ENCODE results near the gene DPT. TPM values are rescaled to one million over a fixed set of nuclear protein-coding genes. Genes with fewer than 3 reads are reported as not detected.

Gene DPT
- polyA plus RNA-seq, 1 donor (not counting 4 experiments of a cell fraction or from before 2014, with no cell fraction given), result not detected

- Histone ChIP-seq H3K4me2 (ENCODE audit: control insufficient read depth, extremely low read depth, insufficient read depth, low read depth, low read length) (no peak overlapping the region), H3K27me3 (ENCODE audit: control insufficient read depth, extremely low read depth, insufficient read depth, low read length) (no peaks in the 10 kb centered on the region), H2AFZ (ENCODE audit: control insufficient read depth, low read length) (no peak overlapping the region), H4K20me1 (ENCODE audit: control insufficient read depth, extremely low read depth, insufficient read depth, low read length) (no peaks in the 10 kb centered on the region), H3K27ac (ENCODE audit: control insufficient read depth, insufficient read depth, low read length) (no peak overlapping the region), H3K79me2 (ENCODE audit: control insufficient read depth, insufficient read depth, low read length) (no peaks in the 10 kb centered on the region), H3K4me3 (ENCODE audit: control insufficient read depth in 2 of 3, extremely low read depth in 1 of 3, insufficient read depth in 2 of 3, low read depth in 1 of 3, low read length in 3 of 3) (no peak overlapping the region), H3K9ac (ENCODE audit: control insufficient read depth, extremely low read depth, insufficient read depth, low read length) (no peak overlapping the region), H3K9me1 (ENCODE audit: control insufficient read depth, extremely low read depth, insufficient read depth, low read length) (no peaks in the 10 kb centered on the region), H3K9me3 (ENCODE audit: control insufficient read depth, low read depth, low read length) (no peaks in the 10 kb centered on the region), H3K4me1 (ENCODE audit: control insufficient read depth, extremely low read depth, insufficient read depth, low read length) (no peaks in the 10 kb centered on the region), H3K36me3 (ENCODE audit: control insufficient read depth in 2 of 2, extremely low read depth in 1 of 2, insufficient read depth in 2 of 2, low read length in 2 of 2) (no peaks in the 10 kb centered on the region)
- dilution Hi-C loops (cut with MboI; ENCODE audit: extremely low pct_ligation_motif_present, low sequenced_read_pairs), result no loop called here
- no peak for DNase-seq (ENCODE audit: low read depth, low spot score)
- TF ChIP-seq CTCF (optimal IDR thresholded peaks at IDR 0.05 in 1 of 3, IDR thresholded peaks at IDR 0.05 in 1 of 3, conservative IDR thresholded peaks at IDR 0.05 in 1 of 3; ENCODE audit: extremely low read depth in 1 of 3, insufficient read depth in 2 of 3, low read length in 3 of 3) (no peak), EZH2 (IDR thresholded peaks at IDR 0.05; ENCODE audit: low read length) (no peak)
- no peak for FAIRE-seq
Measured at GRCh38 chr1:168733241-168733640, 4.2 kb upstream of the DPT start.

- Histone ChIP-seq H3K9me3 (ENCODE audit: control insufficient read depth, low read depth, low read length) (no peaks in the 10 kb centered on the region), H3K36me3 (ENCODE audit: control insufficient read depth in 2 of 2, extremely low read depth in 1 of 2, insufficient read depth in 2 of 2, low read length in 2 of 2) (no peaks in the 10 kb centered on the region), H3K9ac (ENCODE audit: control insufficient read depth, extremely low read depth, insufficient read depth, low read length) (no peak overlapping the region), H4K20me1 (ENCODE audit: control insufficient read depth, extremely low read depth, insufficient read depth, low read length) (no peaks in the 10 kb centered on the region), H2AFZ (ENCODE audit: control insufficient read depth, low read length) (no peak overlapping the region), H3K4me2 (ENCODE audit: control insufficient read depth, extremely low read depth, insufficient read depth, low read depth, low read length) (no peak overlapping the region), H3K79me2 (ENCODE audit: control insufficient read depth, insufficient read depth, low read length) (no peaks in the 10 kb centered on the region), H3K4me1 (ENCODE audit: control insufficient read depth, extremely low read depth, insufficient read depth, low read length) (no peaks in the 10 kb centered on the region), H3K27me3 (ENCODE audit: control insufficient read depth, extremely low read depth, insufficient read depth, low read length) (no peaks in the 10 kb centered on the region), H3K27ac (ENCODE audit: control insufficient read depth, insufficient read depth, low read length) (no peak overlapping the region), H3K4me3 (ENCODE audit: control insufficient read depth in 2 of 3, extremely low read depth in 1 of 3, insufficient read depth in 2 of 3, low read depth in 1 of 3, low read length in 3 of 3) (no peak overlapping the region), H3K9me1 (ENCODE audit: control insufficient read depth, extremely low read depth, insufficient read depth, low read length) (no peaks in the 10 kb centered on the region)
- FAIRE-seq, result no peak
- dilution Hi-C loops (cut with MboI; ENCODE audit: extremely low pct_ligation_motif_present, low sequenced_read_pairs), result no loop called here
- no peak for DNase-seq (ENCODE audit: low read depth, low spot score)
- TF ChIP-seq CTCF (optimal IDR thresholded peaks at IDR 0.05 in 1 of 3, IDR thresholded peaks at IDR 0.05 in 1 of 3, conservative IDR thresholded peaks at IDR 0.05 in 1 of 3; ENCODE audit: extremely low read depth in 1 of 3, insufficient read depth in 2 of 3, low read length in 3 of 3) (no peak), EZH2 (IDR thresholded peaks at IDR 0.05; ENCODE audit: low read length) (no peak)
Measured at GRCh38 chr1:168732736-168733135, 3.7 kb upstream of the DPT start.

Data from keratinocyte (primary cell).